GM19025 (cell line): Measurements from ENCODE around the gene CHCHD6.

ENCODE experiments used
- ATAC-seq: cut with Tn5 transposase; IDR thresholded peaks from one replicate; pipeline ENCODE4 v1.9.1; 2021; ENCODE audit warnings: mild to moderate bottlenecking, low read depth, moderate library complexity; ENCODE audit not compliant: unreplicated experiment

The CHCHD6 gene

DNA sequence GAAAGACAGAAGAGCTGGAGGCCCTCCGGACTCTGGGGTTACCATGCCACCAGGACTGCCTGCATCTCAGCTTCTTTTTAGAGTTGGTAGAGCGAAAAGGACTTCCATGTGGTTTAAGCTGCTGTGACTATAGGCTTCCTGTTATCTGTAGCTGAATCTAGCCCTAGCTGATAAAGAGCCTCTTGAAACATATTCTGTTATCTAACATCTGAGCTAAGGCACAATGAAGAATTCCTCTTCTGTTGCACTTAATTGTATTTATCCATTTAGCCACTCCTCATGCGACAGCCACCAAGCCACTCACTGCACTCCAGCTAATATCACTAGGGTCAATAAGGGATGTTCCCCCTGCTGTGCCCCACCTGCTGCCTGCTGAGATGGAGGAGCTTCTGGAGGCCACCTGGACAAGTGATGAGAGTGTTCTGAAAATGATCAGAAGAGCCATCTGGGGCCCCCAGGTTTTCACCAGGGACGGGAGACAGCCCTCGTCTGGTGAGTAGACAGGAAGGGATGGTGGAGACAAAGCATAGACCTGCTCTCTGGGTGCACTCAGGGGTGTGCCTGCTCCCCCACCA, 184.2 kb downstream of the CHCHD6 start:
- ATAC-seq: no peak

DNA sequence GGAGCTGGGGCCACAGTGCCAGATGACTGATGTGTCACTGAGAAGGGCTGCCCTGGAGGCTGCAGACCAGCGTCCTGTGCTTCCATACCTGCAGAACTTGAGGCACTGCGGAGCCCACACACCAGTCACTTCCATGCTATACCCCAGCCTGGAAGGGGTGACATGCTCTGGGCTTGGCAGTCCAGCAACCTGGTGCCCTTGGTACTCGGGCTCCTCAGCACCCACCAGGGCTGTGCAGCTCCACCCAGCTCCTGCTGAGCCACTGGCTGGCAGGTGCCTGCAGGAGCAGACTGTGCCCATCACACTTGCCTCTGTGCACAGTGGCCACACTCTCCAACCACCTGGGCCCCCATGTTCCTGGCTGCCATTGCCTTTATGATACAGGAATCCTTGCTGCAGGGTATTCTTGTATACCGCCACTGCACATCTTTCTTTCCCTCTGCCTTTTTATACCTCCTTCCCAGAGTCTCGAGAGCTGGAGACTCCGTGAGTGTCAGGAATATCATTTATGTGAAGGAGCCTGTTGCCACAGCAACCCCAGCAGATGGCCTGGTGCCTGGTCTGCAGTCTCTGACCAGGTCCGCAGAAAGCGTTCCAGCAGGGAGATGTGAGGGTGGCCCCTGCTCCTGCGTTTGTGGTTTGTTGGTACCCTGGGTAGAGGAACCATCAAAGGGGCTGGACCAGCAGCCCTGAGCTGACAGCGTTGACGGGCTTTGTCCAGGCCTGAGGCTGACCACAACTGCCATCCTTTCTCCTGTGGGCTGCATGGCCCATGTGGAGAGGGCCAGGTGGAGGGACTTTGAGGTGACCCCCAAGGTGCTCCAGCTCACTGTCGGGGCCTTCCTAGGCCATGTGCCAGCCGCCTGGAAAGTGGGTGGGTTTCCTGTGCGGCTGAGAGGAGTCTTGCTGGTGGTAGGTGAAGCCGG, 185.5 kb downstream of the CHCHD6 start:
- ATAC-seq: no peak

DNA sequence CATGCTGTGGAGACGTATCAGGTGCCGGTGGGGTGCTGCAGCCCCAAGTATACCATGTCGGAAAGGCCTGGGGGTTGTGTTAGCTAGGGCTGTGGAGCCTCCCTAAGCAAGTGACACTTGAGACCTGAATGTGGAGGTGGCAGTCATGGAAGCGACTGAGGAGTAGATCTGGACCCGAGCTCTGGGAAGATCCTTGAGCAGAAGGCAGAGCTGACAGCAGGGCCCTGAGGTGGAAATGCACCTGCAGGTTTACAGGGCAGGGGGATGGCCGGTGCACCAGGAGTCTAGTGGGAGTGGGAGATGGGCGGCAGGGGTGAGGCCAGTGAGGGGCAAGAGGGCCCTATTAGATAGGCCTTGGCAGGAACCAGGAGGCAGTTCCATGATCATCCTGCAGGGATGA, 187.1 kb downstream of the CHCHD6 start:
- ATAC-seq: no peak

DNA sequence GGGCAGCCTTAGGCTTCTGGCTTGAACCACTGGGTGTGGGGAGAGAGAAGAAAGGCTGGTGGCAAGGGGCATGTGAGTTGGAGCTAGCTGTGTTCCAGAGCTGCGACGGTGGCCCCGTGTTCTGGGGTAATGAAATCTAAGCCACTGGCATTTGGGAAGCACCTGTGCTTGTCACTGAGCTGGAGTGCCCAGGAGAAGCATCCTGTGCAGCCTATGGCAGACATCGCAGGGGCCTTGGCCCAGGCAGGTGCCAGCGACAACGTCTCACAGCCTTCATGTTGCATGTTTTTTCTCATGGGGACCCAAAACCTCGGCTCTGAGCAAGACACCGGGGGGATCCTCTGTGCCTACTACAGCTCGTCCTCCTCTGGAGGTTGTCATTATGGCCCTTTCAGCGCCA, 187.8 kb downstream of the CHCHD6 start:
- ATAC-seq: no peak

DNA sequence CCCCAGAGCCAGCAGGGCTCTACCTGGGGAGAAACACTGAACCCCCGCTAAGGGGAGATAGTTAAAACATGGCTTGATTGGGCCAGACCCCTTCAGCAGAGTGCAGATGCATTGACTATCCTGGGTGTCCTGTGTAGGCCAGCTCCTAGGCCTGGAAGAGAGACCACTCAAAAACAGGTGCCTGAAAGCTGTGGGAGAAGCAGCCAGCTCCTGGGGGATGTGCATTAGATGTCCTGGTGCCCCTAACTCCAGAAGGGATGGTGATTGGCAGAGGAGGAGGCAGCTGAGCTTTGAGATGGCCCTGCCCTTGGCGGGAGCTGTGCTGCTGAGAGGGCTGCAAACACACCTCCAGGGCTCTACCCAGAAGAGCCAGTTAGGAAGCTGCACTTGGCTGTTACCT, 189.6 kb downstream of the CHCHD6 start:
- ATAC-seq: no peak

DNA sequence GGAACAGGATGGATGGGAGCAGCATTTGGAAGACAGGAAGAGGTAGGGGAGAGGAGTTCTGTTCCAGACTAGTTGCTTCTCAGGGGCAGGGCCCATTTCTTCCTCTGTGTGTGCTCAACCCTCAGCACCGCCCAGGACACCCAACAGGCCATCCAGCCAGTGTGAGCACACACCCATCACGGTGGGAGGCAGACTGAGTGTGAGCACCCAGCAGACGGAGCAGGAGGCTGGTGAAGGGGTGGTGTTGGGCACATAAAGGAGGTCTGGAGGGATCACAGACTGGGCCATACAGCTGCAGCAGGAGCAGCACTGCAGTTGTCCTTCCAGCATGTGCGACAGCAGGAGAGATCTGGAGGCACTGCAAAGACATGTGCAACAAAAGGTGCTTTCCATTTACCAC, 190.4 kb downstream of the CHCHD6 start:
- no peak for ATAC-seq

DNA sequence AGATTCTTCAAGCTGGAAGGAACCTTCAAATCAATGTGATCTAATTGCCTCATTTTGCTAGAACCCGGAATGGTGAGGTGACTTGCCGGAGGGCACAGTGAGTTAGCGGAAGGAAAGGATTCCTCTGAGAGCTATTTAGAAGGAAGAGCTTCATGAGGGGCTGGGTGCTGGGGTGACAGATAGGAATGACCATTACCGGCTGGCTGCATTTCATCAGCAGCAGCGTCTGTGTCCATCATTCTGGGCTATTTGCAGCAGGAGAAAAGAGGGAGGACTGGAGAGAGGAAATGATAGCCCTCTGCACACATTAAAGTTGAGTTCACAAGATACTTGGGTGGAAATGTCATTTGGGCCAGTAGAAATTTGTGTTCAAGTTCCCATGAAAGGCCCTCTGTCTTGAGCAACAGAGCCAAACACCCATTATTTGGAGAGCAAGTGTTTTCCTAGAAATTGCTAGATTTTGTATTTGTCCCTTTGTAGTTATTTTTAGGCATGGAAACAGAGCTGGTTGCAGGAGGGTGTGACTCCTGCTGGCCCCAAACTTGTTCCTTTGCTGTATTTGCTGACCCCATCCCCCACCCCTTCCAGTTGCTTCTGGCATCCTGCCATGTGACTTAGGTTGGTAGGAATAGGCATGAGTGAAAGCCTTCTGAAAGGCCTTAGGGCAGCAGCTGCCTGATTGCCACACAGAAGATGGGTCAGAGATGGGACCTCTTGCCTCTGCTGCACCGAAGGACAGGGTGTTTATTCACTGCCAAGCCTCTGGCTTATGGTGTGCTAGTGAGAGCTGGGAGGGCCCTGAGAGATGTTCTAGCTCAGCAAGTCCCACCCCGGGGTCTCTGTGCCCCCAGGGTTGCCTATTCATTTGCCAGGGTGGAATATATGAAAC, 191.4 kb downstream of the CHCHD6 start:
- ATAC-seq: no peak

DNA sequence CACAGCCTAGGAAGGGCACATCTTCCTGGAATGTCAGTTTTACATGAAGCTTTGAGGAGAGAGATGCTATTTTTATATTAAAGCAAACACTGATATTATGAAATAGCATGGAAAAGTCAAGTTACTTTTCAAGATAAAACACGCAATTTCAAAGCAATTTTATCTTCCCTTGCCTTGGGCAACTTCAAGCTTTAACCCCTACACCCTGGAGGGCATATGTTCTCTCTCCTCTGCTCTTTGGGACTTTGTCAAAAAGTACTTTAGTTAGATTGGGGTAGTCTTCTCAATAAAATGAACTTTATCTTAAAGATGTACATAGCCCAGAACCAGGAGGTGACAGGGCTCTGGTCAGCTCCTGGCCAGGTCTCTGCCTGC, 192.0 kb downstream of the CHCHD6 start:
- no peak for ATAC-seq

DNA sequence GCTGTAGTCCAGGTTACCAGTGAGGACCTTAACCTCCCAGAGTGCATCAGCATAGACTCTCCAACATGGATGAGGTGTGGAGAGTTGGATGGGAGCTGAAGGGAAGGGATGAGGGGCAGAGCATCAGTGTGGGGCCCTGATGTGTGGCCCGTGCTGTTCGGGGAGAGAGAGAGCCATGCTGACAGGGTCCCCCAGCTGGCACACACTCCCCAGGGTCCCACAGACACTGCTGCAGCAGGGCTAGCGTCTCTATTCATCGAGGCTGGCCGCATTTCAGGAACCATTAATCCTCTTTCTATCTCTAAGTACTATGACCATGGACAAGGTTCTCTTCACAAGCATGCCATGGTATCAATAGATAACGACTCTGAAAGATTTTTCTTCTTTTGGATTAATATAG, 192.9 kb downstream of the CHCHD6 start:
- no peak for ATAC-seq

DNA sequence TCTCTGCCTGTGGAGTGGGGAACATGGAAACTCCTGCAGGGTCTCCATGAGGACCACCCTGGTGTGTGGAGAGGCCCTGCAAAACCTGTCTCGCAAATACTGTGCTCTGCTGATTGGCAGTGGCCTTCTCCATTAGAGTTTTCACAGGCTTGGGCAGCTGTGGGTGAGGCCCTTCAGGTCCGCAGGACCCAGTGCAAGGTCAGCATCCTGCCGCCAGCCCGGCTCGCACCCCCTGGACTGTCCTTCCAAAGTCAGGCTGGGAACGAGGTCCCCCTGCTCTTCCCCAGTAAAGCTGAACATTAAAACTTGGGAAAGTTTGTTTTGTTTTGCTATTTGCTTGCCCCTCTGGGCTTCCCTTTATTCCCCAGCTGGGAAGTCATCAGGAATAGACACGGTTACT, 193.9 kb downstream of the CHCHD6 start:
- no peak for ATAC-seq

DNA sequence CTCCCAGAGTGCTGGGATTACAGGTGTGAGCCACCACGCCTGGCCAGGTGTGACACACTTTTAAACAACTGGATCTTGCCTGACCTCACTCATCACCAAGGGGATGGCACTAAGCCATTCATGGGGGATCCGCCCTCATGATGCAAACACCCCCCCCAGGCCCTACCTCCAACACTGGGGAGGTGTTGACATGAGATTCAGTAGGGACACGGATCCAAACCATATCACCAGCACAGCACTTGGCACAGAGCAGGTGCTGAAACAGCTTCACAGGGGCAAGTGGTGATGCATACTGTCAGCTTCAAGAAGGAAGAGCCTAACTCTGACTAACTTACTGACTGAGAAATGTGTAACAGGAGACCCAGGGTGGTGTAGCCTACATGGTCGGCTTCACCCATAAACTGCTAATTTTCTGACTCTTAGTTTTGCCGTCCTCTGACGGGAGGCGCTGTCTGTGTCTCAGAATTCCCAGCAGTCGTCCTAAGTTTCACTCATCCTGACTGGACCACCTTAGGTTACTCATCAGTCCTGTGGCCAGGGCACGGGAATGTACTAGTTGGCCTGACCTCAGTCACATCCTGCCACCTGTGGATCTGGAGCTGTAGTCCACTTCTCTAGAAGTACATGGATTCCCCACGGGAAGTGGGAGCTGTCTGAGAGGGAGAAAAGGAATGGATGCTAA, 197.0 kb downstream of the CHCHD6 start:
- ATAC-seq: no peak

DNA sequence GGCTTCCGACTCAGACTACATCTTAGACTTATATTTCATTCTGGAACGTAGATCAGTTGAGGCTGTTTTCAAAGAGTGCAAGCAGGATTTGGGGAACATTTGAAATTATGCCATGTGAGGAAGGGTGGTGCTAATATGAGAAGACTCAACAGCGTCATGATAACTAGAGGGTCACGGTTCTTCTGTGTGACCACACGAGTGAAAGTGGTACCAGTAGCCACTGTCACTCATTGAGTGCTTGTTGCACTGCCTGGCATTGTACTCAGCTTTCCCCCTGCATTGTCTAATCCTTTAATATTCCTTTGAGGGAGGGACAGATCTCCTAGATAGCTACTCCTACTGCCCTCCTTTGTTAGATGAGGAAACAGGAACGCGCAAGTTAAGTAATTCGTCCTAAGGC, 197.6 kb downstream of the CHCHD6 start:
- ATAC-seq: no peak

DNA sequence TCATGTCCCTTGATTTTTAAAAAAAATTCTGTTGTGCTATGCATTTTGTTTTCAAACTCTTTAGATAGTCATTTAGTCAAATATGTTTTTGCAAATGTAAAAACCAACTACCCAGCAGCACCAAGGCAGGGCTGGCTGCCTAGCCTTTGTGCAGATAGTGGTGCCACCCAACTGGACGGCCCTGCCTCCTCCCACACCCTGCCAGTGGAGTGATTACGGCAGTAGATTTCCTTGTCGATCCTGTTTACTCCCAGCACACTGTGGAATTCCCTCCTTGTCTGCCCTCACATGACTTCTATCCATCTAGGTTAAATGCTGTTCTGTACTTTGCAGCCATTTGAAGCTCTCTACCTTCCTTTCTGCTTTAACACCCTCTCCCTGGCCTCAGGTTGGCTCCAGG, 199.5 kb downstream of the CHCHD6 start:
- no peak for ATAC-seq

DNA sequence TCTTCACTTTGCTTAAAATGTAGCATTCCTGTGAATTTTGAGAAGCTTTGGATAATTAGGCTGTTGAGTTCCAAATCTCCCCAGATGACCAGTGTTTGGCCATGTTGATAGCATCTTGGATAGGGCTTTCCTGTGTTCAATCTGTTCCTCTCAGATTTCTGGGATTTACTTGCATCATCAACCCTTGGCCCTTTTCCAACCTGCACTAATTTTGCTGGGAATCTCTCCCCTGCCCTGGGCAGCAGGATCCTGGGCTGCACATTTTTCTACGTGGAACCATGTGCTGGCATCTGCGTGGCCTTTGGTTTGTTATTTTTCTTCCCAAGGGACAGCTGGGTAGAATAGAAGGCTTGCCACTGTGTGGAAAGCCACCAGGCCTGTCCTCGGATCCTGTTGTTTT, 203.5 kb downstream of the CHCHD6 start:
- ATAC-seq: no peak

DNA sequence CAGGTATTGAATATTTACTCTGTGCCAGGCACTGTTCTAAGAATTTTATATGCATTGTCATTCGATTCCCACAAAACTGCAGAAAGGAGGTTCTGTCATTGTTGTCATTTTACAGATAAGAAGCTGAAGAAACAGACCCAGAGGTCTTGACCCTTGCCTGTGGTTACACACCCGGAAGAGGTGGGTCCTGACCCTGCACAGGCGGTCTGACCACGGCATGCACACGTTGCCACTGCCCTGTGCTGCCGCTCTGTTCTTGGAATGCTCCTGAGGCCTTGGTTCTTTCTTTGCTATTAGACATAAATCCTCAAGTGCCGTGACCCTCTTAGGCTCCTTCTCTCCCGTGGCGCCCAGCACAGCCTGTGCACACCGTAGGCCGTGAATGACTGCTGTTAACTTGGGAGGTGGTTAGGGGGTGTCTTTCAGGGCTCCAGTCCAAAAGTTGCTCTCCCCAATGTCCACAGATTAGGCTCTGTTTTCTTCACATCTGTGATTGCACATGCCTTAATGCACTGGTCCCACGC, 204.8 kb downstream of the CHCHD6 start:
- ATAC-seq: no peak

DNA sequence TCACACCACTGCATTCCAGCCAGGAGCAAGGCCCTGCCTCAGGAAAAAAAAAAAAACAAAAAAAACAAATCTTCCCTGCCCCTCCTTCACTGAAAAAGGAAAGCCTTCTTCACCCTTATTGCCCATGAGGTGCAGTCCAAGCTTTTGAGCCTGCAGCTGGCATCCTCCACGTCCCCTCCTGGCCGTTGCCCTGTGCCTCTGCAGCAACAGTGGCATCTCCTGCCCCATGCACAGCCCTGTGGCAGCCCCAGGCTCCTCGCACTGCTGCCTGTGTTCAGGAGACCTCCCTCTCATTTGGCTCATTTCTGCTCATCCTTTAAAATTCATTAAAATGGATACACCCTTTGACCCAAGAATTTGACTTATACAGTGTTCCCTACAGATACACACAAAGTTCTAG, 206.2 kb downstream of the CHCHD6 start:
- ATAC-seq: no peak

DNA sequence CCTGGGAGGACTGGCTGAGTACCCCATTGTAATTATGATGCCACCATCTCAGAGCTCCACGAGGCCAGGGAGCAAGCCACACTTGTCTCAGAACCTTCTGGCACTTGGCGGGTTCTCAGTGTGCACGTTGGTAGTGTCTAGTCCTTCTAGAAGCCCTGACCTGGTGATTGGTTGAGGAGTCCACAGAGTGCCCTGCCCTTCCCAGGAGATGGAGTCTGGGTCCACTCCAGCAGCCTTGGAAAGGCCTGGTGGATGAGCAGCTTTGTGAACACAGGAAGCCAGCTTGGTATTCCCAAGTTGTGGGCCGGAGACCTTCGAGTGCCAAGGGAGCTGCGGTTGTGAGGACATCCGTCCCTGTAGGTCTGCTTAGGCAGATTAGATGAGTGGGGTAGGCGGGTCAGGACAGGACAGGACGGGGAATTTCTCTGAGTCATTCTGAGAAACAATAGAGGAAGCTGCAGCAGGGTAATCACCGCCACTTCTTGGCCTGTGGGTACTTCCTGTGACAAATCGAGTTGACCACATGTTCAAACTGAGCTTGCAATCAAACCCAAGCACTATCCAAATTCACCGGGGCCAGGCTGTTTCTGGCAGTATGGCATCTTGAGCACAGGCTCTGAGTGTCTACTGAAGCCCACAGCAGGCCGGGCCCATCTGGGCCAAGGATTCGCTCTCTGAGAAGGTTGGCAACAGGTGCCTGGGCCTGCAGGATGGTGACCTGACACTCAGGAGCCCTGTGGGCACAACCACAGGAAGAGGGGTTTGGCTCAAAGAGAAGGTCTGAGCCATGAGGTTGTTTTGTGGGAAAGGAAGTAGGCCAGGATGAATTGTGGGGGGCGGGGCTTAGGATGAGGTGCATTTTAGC, 207.4 kb downstream of the CHCHD6 start:
- peak; percentile 95 for ATAC-seq

DNA sequence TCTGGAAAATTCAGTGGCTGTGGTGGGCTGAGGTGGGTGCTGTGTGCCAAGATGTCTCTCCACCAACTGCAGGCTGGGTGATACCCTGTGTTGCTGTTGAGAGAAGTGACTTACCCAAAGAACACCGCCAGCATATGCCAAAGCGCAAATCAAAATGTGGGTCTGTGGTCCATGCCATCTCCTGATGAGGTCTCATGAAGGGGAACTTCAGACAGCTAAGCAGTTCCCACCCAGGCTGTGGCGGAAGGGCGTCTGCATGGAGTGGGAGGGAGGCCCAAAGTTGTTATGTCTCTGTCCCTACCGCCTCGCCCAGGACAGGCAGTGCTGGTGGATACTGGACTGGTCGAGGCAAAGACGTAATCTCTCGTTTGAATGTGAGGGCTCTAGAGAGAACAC, 208.0 kb downstream of the CHCHD6 start:
- ATAC-seq: no peak

DNA sequence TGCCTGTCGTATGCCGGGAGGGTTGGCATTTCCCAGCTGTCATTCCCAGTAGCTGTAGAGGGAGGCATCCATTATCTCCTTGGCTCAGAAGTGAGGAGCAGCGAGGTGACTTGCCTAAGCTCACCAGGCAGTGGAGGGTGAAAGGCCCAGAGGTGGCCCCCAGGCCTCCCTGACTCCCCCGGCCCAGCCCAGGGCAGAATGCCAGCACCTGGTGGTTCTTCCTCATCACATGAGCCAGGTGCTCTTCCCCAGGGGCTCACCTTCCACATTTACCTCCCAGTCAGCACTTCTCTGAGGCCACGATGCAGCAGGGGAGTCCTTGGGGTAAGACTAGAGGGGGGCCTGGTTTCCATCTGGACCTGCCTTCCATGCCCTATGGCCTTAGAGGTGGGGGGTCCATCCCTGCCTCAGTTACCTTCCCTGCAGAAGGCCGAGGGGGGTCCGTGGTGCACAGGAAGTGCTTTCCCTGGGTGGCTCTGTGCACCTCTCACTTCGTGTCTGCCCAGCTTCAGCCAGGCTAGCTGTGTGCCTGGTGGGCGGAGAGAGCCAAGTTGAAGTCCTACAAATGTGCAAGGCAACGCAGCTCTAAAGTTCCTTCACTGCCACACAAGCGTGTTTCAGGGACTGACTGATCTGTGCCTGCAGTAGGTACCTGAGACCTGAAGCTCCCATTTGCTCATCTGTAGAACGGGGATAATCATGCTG, 208.6 kb downstream of the CHCHD6 start:
- no peak for ATAC-seq
